Umbilical cord (tissue), 2 donors: Measurements from ENCODE around the gene IPPK. TPM values are rescaled to one million over a fixed set of nuclear protein-coding genes. Genes with fewer than 3 reads are reported as not detected.

Experiments used
- DNase-seq: peaks from one replicate; pipeline ENCODE4 v3.0.0-alpha.2; 2015; ENCODE audit warnings: low spot score
- total RNA-seq: library from RNA; depleted of rRNA; stranded (reverse); fragments of >200 nt; gene quantifications from one replicate; pipeline ENCODE4 v1.2.3, GENCODE V29; 2014; ENCODE audit warnings: low replicate concordance; ENCODE audit not compliant: insufficient read depth

Gene IPPK, protein sequence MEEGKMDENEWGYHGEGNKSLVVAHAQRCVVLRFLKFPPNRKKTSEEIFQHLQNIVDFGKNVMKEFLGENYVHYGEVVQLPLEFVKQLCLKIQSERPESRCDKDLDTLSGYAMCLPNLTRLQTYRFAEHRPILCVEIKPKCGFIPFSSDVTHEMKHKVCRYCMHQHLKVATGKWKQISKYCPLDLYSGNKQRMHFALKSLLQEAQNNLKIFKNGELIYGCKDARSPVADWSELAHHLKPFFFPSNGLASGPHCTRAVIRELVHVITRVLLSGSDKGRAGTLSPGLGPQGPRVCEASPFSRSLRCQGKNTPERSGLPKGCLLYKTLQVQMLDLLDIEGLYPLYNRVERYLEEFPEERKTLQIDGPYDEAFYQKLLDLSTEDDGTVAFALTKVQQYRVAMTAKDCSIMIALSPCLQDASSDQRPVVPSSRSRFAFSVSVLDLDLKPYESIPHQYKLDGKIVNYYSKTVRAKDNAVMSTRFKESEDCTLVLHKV
- total RNA-seq: 4.3 TPM

DNA sequence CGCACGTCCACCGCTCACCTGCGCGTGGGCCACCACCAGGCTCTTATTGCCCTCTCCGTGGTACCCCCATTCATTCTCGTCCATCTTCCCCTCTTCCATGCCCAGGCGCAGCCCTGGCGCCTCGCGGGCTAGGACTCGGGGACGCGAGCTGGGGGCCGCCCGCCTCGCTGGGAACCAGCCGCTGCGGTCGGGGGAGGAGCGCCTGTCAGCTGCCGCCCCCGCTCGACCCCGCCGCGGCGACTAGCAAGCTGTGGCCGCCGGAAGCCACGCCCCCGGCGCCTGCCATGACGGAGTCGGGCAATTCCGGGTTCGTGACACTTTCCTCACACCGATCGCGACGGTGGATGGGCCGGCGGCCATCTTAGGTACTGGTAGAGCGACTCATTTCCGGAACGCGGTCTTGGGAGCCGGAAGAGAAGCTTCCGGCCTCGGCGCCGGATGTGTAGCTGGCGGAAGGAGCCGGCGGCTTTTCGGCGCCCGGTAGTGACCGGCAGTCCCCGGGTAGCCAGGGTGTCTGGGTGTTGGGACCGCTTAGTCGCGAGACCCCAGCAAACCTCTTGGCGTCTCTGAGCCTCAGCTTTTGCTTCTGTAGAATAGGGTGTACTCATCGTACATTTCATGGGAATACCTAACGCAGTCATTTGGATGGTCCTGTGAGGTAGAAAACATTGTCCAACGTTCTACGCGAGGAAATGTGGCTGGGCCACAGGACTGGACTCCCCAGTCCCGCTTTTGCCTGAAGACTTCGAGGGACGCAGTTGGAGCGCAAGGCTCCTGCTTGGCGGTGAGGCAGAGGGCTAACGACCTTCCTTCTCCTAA is at the start of gene IPPK:
IPPK (minus strand) TSS at position 242 of the 819 bp plus-strand sequence; CDS start at position 99, 143 bp downstream.
- DNase-seq: peak; percentile 99

DNA sequence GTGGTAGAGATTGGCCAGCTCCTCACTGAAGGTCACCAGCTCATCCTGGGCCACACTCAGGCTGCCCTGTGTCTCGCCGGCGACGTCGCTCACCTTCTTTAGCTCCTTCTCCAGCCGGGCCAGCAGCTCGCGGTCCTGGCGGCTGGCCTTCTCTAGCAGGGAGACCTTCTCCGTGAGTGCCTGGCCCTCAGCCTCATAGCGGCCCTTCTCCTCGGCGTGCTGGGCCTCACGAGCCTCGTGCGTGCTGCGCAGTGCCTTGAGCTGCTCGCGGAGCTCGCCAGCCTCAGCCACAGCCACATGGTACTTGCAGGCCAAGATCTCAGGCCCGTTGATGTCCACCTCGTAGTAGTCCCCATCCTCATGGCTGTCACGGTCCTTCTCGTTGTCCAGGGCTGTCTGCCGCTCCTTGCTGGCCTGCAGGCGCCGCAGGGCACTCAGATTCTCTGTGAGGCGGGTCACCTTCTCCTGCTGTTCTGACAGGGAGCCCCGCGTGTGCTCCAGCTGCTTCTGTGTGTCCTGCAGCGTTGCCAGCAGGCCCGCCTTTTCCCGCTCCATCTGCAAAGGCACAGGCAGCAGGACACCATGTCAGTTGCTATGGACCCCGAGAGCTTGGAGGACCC is 49.2 kb upstream of the IPPK start:
- no peak for DNase-seq

DNA sequence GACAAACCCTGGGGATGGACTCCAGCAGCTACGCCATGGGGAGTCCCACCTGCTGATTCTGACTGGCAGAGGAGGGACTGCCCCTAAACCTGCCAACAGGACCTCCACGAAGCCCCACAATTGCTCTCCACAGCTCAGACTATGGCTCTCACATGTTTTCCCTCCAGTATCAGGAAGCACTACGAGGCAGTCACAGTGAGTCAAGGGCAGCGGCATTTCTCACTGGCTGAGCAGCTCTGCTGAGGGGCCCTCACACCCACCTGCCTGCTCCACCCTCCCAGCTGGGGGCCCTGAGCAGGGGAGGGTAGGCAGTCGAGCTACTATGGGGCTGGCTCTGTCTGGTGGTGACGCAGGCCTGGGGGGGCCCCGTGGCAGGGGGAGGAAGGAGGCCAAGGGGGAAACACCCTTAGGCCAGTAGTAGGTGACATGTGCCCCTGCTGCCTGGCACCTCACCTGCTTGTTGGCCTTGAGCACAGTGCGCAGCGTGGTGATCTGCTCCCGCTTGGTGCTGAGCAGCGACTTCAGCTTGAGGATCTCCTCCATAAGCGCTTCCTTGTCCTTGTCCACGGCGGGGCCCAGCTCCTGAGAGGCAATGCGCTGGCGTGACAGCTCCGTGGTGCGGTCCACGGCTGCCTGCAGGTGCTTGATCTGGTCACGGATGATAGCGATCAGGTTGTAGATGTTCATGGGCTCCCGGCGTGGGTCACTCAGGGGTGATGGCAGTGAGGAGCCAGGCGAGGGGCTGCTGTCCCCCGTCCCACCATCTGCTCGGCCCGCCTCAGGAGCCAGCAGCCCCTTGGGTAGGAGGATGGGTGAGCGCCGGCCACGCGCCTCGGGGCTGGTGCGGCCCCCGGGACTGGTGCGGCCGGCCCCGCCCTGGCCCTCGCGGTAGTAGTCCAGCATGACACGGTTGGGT is 48.4 kb upstream of the IPPK start:
- DNase-seq: peak; percentile 22

DNA sequence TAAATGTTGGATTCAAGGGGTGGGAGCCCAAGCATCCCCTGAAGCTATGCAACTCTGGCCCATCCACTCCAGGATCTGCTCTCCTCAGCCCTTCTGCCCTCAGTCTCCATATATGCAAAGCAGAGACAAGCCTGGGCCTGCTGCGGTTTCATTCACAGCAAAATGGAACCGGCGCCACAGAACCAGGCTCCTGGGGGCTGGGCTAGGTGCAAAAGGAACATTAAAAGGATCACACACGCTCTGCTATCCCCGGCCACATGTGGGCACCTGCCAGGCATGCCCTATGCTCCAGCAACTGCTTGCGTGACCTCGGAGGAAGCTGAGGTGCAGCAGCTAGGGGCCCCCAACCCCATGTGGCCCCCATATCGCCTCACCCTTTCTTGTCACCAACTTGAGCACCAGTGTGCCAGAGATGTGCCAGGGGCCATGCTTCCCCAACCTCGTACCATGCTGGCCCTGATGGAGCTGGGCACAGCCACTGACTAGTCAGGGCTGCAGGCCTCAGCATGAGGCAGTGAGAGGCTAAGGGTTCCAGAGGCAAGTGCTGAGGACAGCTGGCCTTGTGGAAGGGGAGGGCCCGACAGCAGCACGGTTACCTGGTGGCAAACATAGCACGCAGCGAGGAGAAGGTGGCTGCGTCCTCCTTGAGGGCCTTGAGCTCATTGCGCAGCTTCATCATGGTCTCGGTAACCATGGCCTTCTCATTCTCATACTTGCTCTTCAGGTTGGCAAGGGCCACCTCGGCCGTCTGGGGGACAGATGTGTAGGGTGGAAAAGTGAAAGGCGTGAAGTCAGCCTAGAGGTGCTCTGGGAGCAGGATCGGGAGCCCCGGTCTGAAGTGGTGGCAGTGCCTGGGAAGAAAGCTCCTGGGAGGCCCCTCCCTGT is 47.5 kb upstream of the IPPK start:
- no peak for DNase-seq

DNA sequence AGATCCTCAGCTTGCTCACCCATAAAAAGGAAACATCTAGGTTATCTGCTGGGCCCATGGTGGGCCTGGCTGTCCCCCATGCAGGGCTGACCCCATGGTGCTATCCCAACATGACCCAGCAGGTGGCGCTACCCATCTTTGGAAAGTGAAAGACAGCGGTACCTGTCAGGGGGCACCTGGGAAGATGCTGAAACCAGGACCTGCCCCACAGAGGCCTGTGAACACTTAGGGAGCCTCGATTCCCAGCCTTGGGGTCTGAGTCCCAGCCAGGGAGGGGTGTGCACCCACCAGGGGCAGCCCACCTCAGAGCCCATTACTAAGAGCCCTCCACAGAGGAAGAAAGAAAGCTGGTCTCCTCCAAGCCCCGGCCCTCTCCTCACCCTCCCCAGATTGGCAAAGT is 46.6 kb upstream of the IPPK start:
- DNase-seq: peak; percentile 55

DNA sequence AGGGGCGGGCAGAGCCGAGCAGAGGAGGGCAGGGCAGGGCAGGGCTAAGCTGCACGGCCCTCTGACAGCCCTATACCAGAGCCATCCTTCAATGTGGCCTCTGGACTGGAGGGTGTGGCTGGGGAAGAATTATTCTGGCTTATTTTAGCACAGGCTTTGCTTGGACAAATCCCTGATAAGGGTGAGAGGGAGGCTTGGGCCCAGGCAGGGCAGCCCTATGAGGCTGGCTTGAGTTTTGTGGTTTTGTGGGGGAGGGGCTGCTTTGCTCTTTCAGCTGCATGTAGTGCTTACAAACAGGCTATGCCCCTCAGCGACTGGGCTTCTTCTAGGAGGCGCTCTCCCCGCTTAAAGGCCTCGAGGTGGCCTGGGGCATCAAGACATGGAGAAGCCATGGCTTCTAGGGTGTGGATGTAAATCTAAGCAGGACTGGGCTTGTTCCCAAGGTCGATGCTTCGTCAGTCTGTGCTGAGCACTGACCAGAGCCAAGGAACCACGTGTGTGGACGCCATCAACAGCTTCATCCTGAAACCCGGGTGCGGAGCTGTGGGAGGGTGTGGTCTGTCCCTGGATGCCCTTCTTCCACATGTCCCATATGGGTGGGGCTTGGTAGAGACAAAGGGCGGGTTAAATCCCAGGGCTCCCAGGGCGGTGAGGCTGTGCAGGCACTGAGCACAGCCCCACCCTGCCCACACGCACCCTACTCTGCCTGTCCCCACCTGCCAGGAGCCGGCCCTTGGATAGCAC is 45.7 kb upstream of the IPPK start:
- peak; percentile 94 for DNase-seq

DNA sequence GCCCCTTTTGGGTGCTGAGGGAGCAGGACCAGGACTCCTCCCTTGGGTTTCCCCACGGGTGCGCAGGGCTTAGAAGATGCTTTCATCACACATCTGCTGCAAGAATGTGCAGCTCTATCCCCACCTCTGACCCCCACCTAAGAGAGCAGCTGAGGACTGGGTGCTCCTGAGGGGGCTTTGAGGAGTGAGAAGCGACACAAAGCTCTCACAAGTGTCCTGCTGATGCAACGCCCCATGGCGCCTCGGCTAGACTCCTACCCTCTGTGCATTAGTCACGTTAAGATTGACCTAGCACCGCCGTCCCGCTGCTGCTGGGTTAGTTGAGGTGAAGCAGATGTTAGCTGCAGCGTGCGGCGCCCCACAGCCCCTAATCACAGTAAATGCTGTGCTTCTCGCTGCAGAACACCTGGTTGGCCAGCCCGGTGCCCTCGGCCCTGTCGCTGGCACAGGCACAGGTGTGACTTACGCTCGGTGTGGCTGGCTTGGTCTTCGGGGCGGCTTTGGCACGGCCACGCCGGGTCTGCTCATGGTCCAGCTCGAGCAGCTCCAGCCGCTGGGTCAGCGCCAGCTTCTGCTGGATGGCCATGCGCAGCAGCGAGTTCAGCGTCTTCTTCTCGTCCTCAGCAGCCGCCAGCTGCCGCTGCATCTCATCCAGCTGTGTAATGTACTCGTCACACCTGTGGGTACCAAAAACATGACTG is 45.0 kb upstream of the IPPK start:
- DNase-seq: no peak

DNA sequence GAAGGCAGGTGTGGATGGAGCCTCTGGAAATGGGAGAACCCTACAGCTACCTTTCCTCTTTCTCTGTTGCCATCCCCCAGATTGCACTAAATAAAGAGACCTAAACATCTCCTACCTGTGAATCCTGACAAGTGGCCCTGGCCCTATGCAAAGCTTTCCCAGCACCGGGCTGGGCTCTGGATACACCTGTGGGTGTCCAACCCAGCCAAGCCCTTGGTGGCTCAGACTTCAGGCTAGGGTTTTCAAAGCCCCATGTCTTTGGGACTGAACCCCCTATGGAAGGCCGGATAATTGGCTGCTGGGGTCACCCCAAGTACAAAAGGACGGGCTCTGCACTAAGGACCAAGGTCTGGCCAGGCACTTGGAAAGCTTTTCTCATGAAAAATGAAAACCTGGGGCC is 44.1 kb upstream of the IPPK start:
- DNase-seq: no peak

DNA sequence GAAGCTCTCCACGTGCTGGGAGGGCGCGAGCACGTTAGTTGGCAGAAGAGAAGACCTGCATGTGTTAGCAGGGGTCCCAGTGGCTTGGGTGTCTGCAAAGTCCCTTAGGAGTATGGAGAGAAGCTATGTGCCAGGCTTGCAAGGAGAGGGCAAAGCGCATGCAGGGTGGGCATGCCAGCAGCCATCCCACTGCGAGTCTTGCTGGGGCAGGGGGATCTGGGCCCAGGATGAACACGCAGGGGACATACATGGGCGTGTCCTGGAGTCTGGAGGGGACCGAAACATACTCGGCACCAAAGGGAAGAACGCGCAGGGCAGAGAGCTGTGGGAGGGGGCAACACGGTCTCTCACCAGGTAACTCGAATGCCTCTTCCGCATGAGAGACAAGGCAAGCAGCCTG is 43.6 kb upstream of the IPPK start:
- DNase-seq: no peak

DNA sequence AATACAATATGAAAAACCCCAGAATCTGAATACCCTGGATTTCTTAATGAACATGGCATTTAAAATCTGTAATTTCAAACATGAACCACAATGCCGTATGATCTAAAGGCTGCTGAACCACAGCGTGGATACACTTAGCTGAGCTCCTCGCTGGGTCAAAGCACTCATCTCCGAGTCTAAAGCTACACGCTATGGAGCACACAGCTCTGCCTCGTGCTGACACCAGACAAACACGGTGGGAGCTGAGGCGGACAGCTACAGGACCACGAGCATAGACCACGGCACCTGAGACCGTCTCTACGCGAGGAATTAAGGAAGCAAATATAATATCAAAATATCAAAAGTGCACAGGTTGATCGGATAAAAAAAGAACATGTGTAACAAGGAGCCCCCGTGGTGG is 42.8 kb upstream of the IPPK start:
- no peak for DNase-seq

DNA sequence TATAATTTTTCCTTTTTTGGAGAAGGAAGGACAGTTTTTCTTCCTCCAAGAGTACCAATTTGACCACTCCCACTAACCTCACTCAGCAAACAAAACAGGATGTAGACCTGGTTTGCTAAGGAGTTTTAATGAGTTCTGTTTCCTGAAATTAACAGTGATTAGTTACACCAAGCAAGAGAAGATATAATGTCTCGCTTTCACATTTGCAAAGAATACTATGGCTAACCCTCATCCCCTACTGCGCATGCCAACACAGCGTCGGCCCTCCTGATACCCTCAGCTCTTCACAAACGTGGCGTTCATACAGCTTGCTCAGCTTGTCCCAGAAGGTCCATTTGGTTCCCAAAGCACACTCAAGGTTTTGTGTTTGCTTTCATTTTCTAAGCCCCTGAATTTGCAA is 41.9 kb upstream of the IPPK start:
- no peak for DNase-seq

DNA sequence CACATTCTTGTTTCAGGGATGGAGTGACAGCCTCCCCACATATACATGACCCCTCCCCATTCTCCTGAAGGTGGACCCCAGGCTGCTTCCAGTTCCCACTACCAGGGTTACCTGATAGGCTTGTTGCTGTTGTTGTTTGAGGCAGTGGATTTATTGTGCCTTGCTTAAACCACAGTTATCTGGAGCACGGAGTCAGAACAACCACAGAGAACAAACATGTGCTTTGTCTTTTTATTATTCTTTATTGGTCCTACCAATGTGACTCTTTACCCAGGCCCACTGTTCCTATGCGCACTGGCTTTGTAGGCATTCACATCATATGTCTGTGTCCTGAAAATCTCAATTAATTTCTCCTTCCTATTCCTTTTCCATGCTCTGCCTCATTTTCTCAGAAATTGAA is 41.2 kb upstream of the IPPK start:
- no peak for DNase-seq

DNA sequence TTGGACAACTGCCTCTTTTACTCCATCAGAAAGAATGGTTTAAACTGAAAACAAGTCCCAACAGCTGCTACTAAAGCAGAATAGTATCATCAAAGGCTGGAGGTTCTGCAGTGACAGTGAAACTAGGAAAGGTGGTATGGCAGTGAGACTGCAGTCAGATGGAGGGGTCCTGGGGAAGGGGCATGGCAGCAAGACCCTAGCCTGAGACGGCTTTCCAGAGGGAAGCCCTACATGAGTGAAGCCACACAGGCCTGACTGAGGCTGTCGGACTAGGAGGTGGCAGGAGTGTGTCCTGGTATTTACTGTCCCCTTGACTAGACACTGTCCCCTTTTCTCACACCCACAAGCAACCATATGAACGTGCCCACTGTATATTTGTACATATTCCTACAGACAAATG is 40.4 kb upstream of the IPPK start:
- no peak for DNase-seq

DNA sequence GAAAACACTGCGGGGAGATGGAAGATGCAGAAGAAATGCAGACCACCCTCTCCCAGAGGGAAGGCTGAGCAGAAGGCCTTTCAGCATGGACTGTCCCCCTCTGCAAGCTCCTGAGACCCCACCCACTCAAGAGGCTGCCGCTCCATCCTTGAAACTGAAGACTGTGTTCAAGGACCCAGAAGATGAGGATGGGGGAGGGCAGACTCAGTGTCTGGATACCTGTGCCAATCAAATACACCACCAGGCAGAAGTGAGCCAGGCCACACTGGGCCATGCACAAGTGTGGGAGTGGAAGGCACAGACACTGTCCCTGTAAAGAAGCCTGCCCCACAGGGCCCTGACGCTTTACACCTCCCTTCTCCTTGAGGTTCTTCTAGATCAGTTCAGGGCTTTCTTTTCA is 40.0 kb upstream of the IPPK start:
- DNase-seq: no peak

DNA sequence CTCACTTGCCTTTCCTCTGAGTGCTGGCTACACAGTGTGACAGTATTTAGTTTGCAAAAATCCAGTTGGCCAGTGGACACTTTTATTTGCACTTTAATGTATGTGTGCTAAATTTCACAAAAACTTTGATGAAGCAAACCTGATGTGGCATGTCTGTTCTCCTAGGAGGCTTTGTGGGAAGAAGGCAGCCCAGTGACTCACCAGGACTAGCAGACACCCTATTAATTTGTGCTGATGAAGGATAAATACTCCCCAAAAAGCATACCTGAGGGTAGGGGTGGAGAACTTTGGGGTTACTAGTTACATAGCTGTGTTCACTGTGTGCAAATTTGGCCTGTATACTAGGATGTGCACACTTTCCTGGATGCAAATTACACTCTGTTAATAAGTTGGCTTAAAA is 39.3 kb upstream of the IPPK start:
- DNase-seq: no peak

DNA sequence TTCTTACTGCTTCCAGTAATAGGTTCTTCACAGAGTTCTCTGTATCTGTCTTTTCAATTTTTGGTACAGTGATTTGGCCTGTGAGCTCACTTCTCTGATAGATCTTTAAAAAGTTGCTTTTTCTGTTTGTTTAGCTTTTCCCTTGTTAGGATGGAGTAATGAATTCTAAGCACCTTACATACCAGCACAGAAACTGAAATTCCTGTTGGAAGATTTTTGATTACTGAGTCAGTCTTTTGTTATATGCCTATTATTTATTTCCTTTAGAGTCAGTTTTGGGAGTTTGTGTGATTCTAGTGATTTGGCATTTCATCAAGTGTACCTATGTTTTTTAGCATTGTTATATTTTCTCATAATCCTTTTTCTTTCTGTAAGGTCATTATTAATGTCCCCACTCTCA is 37.6 kb upstream of the IPPK start:
- DNase-seq: no peak

DNA sequence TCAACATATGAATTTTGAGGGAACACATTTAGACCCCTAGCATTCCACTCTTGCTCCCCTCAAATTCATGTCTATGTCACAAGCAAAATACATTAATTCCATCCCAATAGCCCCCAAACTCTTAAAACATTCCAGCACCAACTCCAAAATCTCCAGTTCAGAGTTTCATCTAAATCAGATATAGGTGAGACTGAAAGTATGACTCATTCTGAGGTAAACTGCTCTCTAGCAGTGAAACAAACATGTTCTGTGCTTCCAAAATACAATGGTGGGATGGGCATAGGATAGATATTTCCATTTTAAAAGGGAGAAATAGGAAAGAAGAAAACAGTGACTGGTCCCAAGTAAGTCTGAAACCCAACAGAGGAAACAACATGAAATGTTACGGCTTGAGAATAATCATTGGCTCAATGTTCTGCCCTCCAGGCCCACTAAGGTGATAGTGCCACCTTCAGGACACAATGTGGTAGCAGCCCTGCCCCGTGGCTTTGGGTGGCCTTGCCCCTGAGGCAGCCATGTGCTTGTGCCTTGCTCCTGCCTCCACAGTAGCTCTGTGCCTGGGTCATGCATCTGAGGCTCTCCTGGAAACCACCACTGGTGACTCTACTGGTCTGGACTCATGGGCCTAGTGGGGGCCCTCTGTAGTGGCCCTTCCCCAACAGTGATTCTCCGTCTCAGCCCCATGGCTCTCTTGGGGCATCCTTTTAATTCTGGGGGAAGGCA is 36.4 kb upstream of the IPPK start:
- DNase-seq: no peak

DNA sequence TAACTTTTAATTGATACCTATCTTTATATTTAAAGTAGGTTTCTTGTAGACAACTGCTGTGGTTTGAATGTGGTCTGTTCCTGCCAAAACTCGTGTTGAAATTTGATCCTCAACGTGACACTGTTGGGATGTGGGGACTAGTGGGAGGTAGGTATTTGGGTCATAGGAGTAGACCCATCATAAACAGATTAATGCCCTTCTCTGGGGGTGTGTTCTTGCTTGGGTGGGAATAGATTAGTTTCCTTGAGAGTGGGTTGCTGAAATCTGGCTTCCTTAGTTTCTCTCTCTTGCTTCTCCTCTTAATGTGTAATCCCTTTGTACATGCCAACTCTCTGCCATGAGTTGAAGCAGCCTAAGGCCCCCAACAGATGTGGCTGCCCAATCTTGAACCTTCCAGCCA is 34.6 kb upstream of the IPPK start:
- no peak for DNase-seq
